H9 (cell line): ENCODE measurements around the gene PPP1R7. TPM values are rescaled to one million over a fixed set of nuclear protein-coding genes. Genes with fewer than 3 reads are reported as not detected.

Experiments
- DNase-seq: peaks from one replicate; pipeline ENCODE4 v3.0.0-alpha.2; 2017
- H2AFZ ChIP-seq: one replicate; pipeline ENCODE4 v1.6.1; 2013; ENCODE audit warnings: mild to moderate bottlenecking, low read length, control low read depth, moderate library complexity
- H2AK5ac ChIP-seq: 2 replicates; pipeline ENCODE4 v1.6.1; 2013; ENCODE audit warnings: low read length, control low read depth, mixed read lengths; ENCODE audit not compliant: insufficient read length
- H2BK120ac ChIP-seq: one replicate; pipeline ENCODE4 v1.6.1; 2013; ENCODE audit warnings: low read depth, mild to moderate bottlenecking, low read length, control low read depth, inconsistent platforms; ENCODE audit not compliant: poor library complexity, severe bottlenecking
- H2BK12ac ChIP-seq: 2 replicates; pipeline ENCODE4 v1.6.1; 2013; ENCODE audit warnings: low read length, control low read depth, mixed read lengths, low read depth; ENCODE audit not compliant: insufficient read length
- H2BK15ac ChIP-seq: 2 replicates; pipeline ENCODE4 v1.6.1; 2013; ENCODE audit warnings: low read depth, low read length, control low read depth
- H2BK20ac ChIP-seq: one replicate; pipeline ENCODE4 v1.6.1; 2013; ENCODE audit warnings: low read depth, mild to moderate bottlenecking, low read length, control low read depth, inconsistent platforms; ENCODE audit not compliant: poor library complexity, severe bottlenecking
- H2BK5ac ChIP-seq: 2 replicates; pipeline ENCODE4 v1.6.1; 2013; ENCODE audit warnings: low read length, control low read depth, mixed read lengths; ENCODE audit not compliant: insufficient read length
- H3K14ac ChIP-seq: 2 replicates; pipeline ENCODE4 v1.6.1; 2013; ENCODE audit warnings: low read length, control low read depth; ENCODE audit not compliant: insufficient read depth
- H3K18ac ChIP-seq: 2 replicates; pipeline ENCODE4 v1.6.1; 2013; ENCODE audit warnings: low read depth, mild to moderate bottlenecking, mixed read lengths, low read length, control low read depth; ENCODE audit not compliant: insufficient read length
- H3K23ac ChIP-seq: 2 replicates; pipeline ENCODE4 v1.6.1; 2013; ENCODE audit warnings: low read length, control low read depth, mixed read lengths, low read depth; ENCODE audit not compliant: insufficient read length
- H3K23me2 ChIP-seq: 2 replicates; pipeline ENCODE4 v1.6.1; 2013; ENCODE audit warnings: low read depth, mild to moderate bottlenecking, mixed read lengths, low read length, control low read depth; ENCODE audit not compliant: insufficient read length, poor library complexity, severe bottlenecking
- H3K27ac ChIP-seq: 2 replicates; pipeline ENCODE4 v1.5.1; 2013; ENCODE audit warnings: low read length, control low read depth, mixed read lengths, low read depth; ENCODE audit not compliant: insufficient read length
- H3K27me3 ChIP-seq: 2 replicates; pipeline ENCODE4 v1.6.1; 2013; ENCODE audit warnings: low read length, control low read depth, inconsistent platforms; ENCODE audit not compliant: insufficient read depth
- H3K4ac ChIP-seq: 2 replicates; pipeline ENCODE4 v1.6.1; 2013; ENCODE audit warnings: low read depth, mild to moderate bottlenecking, control low read depth, inconsistent platforms, low read length, moderate library complexity
- H3K4me1 ChIP-seq: 2 replicates; pipeline ENCODE4 v1.6.1; 2013; ENCODE audit warnings: low read length, control low read depth, inconsistent platforms; ENCODE audit not compliant: insufficient read depth
- H3K4me2 ChIP-seq: 2 replicates; pipeline ENCODE4 v1.6.1; 2013; ENCODE audit warnings: low read length, control low read depth, mixed read lengths; ENCODE audit not compliant: insufficient read length, insufficient read depth
- H3K56ac ChIP-seq: 2 replicates; pipeline ENCODE4 v1.6.1; 2013; ENCODE audit warnings: low read depth, mild to moderate bottlenecking, mixed read lengths, low read length, control low read depth; ENCODE audit not compliant: insufficient read length
- H3K79me1 ChIP-seq: 2 replicates; pipeline ENCODE4 v1.6.1; 2013; ENCODE audit warnings: low read depth, mild to moderate bottlenecking, moderate library complexity, low read length, control low read depth, inconsistent platforms; ENCODE audit not compliant: insufficient read depth, poor library complexity, severe bottlenecking
- H3K79me2 ChIP-seq: 2 replicates; pipeline ENCODE4 v1.6.1; 2013; ENCODE audit warnings: low read length, control low read depth, inconsistent platforms; ENCODE audit not compliant: insufficient read depth
- H3K9ac ChIP-seq: 2 replicates; pipeline ENCODE4 v1.6.1; 2013; ENCODE audit warnings: low read length, control low read depth, mixed read lengths; ENCODE audit not compliant: insufficient read length; ENCODE audit errors: extremely low read depth
- H3K9me3 ChIP-seq: one replicate; pipeline ENCODE4 v1.6.1; 2013; ENCODE audit warnings: low read depth, low read length, inconsistent platforms; ENCODE audit not compliant: control insufficient read depth
- H3T11ph ChIP-seq: one replicate; pipeline ENCODE4 v1.6.1; 2013; ENCODE audit warnings: mild to moderate bottlenecking, low read length, control low read depth, inconsistent platforms
- H4K20me1 ChIP-seq: one replicate; pipeline ENCODE4 v1.6.1; 2013; ENCODE audit not compliant: control insufficient read depth, insufficient read length, insufficient read depth
- H4K5ac ChIP-seq: 2 replicates; pipeline ENCODE4 v1.6.1; 2013; ENCODE audit warnings: low read depth, mild to moderate bottlenecking, mixed read lengths, low read length, control low read depth; ENCODE audit not compliant: insufficient read length
- H4K8ac ChIP-seq: replicated peaks from 2 replicates; pipeline ENCODE4 v1.6.1; 2013; ENCODE audit warnings: low read length, control low read depth, mixed read lengths, low read depth; ENCODE audit not compliant: insufficient read length
- H4K91ac ChIP-seq: 2 replicates; pipeline ENCODE4 v1.6.1; 2013; ENCODE audit warnings: low read depth, mild to moderate bottlenecking, moderate library complexity, mixed read lengths, low read length, control low read depth; ENCODE audit not compliant: insufficient read length
- H3K27ac Mint-ChIP-seq, 3 experiments: 2 replicates in 2 of 3; 3 replicates in 1 of 3; pipeline ENCODE4 v1.8.0; 2020 to 2021; ENCODE audit warnings: mixed read lengths in 3 of 3, mild to moderate bottlenecking in 1 of 3, moderate library complexity in 1 of 3
- H3K27me3 Mint-ChIP-seq: 2 replicates; pipeline ENCODE4 v1.8.0; 2021; ENCODE audit warnings: low read depth, mild to moderate bottlenecking, moderate library complexity, mixed read lengths
- H3K36me3 Mint-ChIP-seq, 3 experiments: 2 replicates in 2 of 3; 3 replicates in 1 of 3; pipeline ENCODE4 v1.8.0; 2020 to 2021; ENCODE audit warnings: low read depth in 3 of 3, mixed read lengths in 3 of 3; ENCODE audit not compliant: insufficient read depth in 1 of 3
- H3K4me1 Mint-ChIP-seq, 2 experiments: 2 replicates each; pipeline ENCODE4 v1.8.0; 2020; ENCODE audit warnings: mixed read lengths in 2 of 2
- H3K4me3 Mint-ChIP-seq, 2 experiments: 2 replicates in 1 of 2; 3 replicates in 1 of 2; pipeline ENCODE4 v1.8.0; 2020 to 2021; ENCODE audit warnings: mild to moderate bottlenecking in 2 of 2, mixed read lengths in 2 of 2, moderate library complexity in 1 of 2
- H3K9me3 Mint-ChIP-seq, 2 experiments: 2 replicates in 1 of 2; 3 replicates in 1 of 2; pipeline ENCODE4 v1.8.0; 2020; ENCODE audit warnings: mild to moderate bottlenecking in 2 of 2, mixed read lengths in 2 of 2, moderate library complexity in 1 of 2
- WGBS: extraction: QIAGEN DNeasy Blood & Tissue Kit; methylation state at CpG from one replicate; pipeline ENCODE4 v1.1.7; 2013; ENCODE audit warnings: missing lambda C conversion rate, low lambda C conversion rate, mixed read lengths; ENCODE audit not compliant: insufficient read length; ENCODE audit errors: extremely low coverage; 5-methylcytosine and 5-hydroxymethylcytosine counted together
- total RNA-seq: library from RNA; stranded (reverse); gene quantifications from 2 replicates; pipeline ENCODE4 v1.2.1, GENCODE V29; 2021
- TF ChIP-seq, protein P1 (sequence below): fragments of 200-600 bp; sonication (generic); conservative IDR thresholded peaks from 3 replicates; pipeline ENCODE4 v1.8.0; 2021; ENCODE audit warnings: antibody characterized with exemption, mild to moderate bottlenecking

The PPP1R7 gene
- total RNA-seq, 1 experiment from 2014 or later = 60.2 TPM

DNA sequence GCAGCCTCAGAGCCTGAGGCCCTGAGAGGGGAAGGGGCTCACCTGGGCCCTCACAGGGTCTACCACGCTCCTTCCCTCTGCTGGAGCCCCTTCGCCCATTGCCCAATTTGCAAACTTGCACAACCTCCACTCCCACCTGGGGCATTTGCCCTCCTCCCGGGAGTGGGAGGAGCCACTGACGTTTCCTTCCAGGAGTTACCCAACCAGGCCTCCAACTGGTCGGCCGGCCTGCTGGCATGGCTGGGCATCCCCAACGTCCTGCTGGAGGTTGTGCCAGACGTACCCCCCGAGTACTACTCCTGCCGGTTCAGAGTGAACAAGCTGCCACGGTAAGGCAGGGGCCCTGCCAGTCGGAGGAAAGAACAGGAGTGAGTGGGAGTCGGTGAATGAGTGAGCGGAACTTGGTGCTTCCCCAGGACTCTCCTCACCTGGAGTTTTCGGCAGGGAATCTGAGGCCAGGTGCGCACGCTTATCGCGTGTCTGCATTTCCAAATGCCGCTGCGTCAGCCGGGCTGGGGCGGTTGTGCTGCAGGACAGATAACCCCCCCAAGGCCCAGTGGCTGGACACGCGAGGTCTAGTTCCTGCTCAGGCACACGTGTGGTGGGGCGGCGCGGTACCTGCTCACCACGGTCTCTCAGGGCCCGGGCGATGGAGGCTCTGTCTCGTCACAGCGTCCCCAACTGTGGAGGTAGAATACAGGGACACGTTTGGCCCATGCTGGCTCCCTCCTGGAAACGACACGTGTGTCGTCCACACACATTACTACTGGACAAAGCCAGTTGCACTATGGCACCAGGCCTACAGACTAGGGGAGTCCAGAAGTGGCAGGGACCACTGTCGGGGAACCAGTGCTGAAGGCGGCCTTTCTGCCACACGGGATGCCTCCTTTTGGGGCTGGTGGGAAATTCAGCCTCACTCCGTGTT is 49.9 kb downstream of the PPP1R7 start:
- peaks cover 0 to 4% of the 10 kb centered on the region in 2 experiments; a peak in 1 of 4 replicates for H3K4me1 Mint-ChIP-seq
- no peak overlapping the region for H4K5ac ChIP-seq
- H3K27ac ChIP-seq = no peak overlapping the region
- no peaks in the 10 kb centered on the region for H3K4me1 ChIP-seq
- no peaks in the 10 kb centered on the region for H3K79me1 ChIP-seq
- H2BK12ac ChIP-seq = no peak overlapping the region
- H3K27ac Mint-ChIP-seq = no peak overlapping the region; a peak in 1 of 7 replicates
- H4K91ac ChIP-seq = no peak overlapping the region
- no peaks in the 10 kb centered on the region; a peak in 1 of 7 replicates for H3K36me3 Mint-ChIP-seq
- no peak overlapping the region for H2BK20ac ChIP-seq
- no peak overlapping the region for H2BK120ac ChIP-seq
- no CpG with 5 or more reads among the region's 42 CpGs for WGBS
- no peaks in the 10 kb centered on the region for H3K27me3 ChIP-seq
- no peaks in the 10 kb centered on the region for H3K23me2 ChIP-seq
- no peak overlapping the region for H2BK5ac ChIP-seq
- no peak overlapping the region; a peak in 1 of 5 replicates for H3K4me3 Mint-ChIP-seq
- no peak overlapping the region for H2AFZ ChIP-seq
- no peaks in the 10 kb centered on the region for H3K79me2 ChIP-seq
- TF ChIP-seq, protein P1, sequence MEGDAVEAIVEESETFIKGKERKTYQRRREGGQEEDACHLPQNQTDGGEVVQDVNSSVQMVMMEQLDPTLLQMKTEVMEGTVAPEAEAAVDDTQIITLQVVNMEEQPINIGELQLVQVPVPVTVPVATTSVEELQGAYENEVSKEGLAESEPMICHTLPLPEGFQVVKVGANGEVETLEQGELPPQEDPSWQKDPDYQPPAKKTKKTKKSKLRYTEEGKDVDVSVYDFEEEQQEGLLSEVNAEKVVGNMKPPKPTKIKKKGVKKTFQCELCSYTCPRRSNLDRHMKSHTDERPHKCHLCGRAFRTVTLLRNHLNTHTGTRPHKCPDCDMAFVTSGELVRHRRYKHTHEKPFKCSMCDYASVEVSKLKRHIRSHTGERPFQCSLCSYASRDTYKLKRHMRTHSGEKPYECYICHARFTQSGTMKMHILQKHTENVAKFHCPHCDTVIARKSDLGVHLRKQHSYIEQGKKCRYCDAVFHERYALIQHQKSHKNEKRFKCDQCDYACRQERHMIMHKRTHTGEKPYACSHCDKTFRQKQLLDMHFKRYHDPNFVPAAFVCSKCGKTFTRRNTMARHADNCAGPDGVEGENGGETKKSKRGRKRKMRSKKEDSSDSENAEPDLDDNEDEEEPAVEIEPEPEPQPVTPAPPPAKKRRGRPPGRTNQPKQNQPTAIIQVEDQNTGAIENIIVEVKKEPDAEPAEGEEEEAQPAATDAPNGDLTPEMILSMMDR = no peak
- H3K4ac ChIP-seq = no peak overlapping the region
- H3K9ac ChIP-seq = no peak overlapping the region
- H3K4me2 ChIP-seq = no peak overlapping the region
- H2BK15ac ChIP-seq = no peak overlapping the region
- no peak overlapping the region for H3K56ac ChIP-seq
- no peaks in the 10 kb centered on the region for H3K9me3 Mint-ChIP-seq
- H3T11ph ChIP-seq = no peak overlapping the region
- DNase-seq = no peak
- H3K27me3 Mint-ChIP-seq = no peaks in the 10 kb centered on the region; the same call in none of the 2 replicates
- H3K23ac ChIP-seq = no peak overlapping the region
- no peak overlapping the region for H4K8ac ChIP-seq
- no peaks in the 10 kb centered on the region for H3K9me3 ChIP-seq
- H2AK5ac ChIP-seq = no peak overlapping the region
- no peaks in the 10 kb centered on the region for H4K20me1 ChIP-seq
- no peak overlapping the region; the same call in 1 of the 2 replicates for H3K14ac ChIP-seq
- no peak overlapping the region for H3K18ac ChIP-seq
